Body of pancreas (tissue), 4 donors: ENCODE data around the gene CIAO1. TPM values are rescaled to one million over a fixed set of nuclear protein-coding genes. Genes with fewer than 3 reads are reported as not detected.

Source experiments
- ATAC-seq: fragments of 150-250 bp; one replicate; pipeline ENCODE4 v1.9.1; 2016
- DNase-seq, 4 donors: peaks; one replicate each; pipeline ENCODE4 v3.0.0-alpha.2; 2019
- H3K27ac ChIP-seq, 4 donors: fragments of 200-600 bp; sonication (generic); 1 replicate in 3 of 4; 2 replicates in 1 of 4; pipeline versions ENCODE4 v1.5.1 to v1.6.1; 2016 to 2019; ENCODE audit warnings: mild to moderate bottlenecking in 1 of 4, mixed read lengths in 1 of 4, moderate library complexity in 1 of 4
- H3K27me3 ChIP-seq, 2 donors: fragments of 200-600 bp; sonication (generic); one replicate each; pipeline ENCODE4 v1.6.0; 2016; ENCODE audit warnings: mild to moderate bottlenecking in 1 of 2
- H3K36me3 ChIP-seq, 2 donors: fragments of 200-600 bp; sonication (generic); replicated peaks in 1 of 2; 2 replicates each; pipeline ENCODE4 v1.5.1; 2016; ENCODE audit warnings: low read depth in 2 of 2; ENCODE audit not compliant: insufficient read depth in 1 of 2
- H3K4me1 ChIP-seq: fragments of 200-600 bp; sonication (generic); one replicate; pipeline ENCODE4 v1.6.0; 2016
- H3K4me3 ChIP-seq, 2 donors: fragments of 200-600 bp; sonication (generic); 1 replicate in 1 of 2; 2 replicates in 1 of 2; pipeline ENCODE4 v1.5.1; 2016 to 2019
- H3K9me3 ChIP-seq, 3 donors: fragments of 200-600 bp; sonication (generic); 1 replicate in 2 of 3; 2 replicates in 1 of 3; pipeline ENCODE4 v1.5.1; 2016
- POLR2A ChIP-seq, 3 donors: fragments of 450-650 bp; IDR thresholded peaks; one replicate each; pipeline ENCODE4 v1.6.1; 2016; ENCODE audit warnings: antibody characterized with exemption in 3 of 3, mild to moderate bottlenecking in 2 of 3
- WGBS, 2 donors: methylation state at CpG; one replicate each; pipeline ENCODE4 v1.1.5; 2017; 5-methylcytosine and 5-hydroxymethylcytosine counted together
- intact Hi-C: fragments of 100-400 bp; cut with DNase I; formaldehyde crosslinking; loops from one replicate; pipeline ENCODE4 v1.15.1; 2023
- total RNA-seq, 2 donors: library from RNA; depleted of rRNA; stranded (reverse); fragments of >200 nt; gene quantifications; one replicate each; pipeline ENCODE4 v1.1.0, GENCODE V29; 2016
- TF ChIP-seq, protein P1 (sequence below), 7 experiments: fragments of 450-650 bp in 4 of 7; fragments of 200-600 bp in 3 of 7; sonication (generic) in 3 of 7; IDR thresholded peaks; one replicate each; pipeline ENCODE4 v1.5.1; 2016 to 2019; ENCODE audit warnings: antibody characterized with exemption in 7 of 7

Gene CIAO1
- total RNA-seq, 2 donors from 2014 or later: 58.1 to 92.0 TPM

DNA sequence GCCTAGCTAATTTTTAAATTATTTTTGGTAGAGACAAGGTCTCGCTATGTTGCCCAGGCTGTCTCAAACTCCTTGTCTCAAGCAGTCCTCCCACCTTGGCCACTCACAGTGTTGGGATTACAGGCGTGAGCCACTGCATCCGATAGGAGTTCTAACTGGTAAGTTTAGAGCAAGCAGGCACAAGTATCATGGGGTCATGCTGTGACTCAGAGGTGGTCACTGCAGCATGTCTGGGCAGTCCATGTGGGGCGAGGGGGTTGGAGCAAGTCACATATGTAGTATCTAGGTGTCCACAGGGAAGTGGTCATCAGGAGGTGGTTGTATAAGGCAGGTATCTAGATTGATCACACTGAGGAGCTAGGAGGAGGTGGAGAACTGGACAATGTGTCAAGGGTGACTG lies 34.7 kb upstream of the CIAO1 start:
- DNase-seq (no peak), ATAC-seq (no peak)
- TF ChIP-seq, protein P1, sequence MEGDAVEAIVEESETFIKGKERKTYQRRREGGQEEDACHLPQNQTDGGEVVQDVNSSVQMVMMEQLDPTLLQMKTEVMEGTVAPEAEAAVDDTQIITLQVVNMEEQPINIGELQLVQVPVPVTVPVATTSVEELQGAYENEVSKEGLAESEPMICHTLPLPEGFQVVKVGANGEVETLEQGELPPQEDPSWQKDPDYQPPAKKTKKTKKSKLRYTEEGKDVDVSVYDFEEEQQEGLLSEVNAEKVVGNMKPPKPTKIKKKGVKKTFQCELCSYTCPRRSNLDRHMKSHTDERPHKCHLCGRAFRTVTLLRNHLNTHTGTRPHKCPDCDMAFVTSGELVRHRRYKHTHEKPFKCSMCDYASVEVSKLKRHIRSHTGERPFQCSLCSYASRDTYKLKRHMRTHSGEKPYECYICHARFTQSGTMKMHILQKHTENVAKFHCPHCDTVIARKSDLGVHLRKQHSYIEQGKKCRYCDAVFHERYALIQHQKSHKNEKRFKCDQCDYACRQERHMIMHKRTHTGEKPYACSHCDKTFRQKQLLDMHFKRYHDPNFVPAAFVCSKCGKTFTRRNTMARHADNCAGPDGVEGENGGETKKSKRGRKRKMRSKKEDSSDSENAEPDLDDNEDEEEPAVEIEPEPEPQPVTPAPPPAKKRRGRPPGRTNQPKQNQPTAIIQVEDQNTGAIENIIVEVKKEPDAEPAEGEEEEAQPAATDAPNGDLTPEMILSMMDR (IDR thresholded peaks at IDR 0.05): no peak
- TF ChIP-seq POLR2A (IDR thresholded peaks at IDR 0.05): no peak
- Histone ChIP-seq H3K4me1 (no peaks in the 10 kb centered on the region), H3K4me3 (no peak overlapping the region), H3K9me3 (no peaks in the 10 kb centered on the region), H3K36me3 (no peaks in the 10 kb centered on the region), H3K27me3 (no peaks in the 10 kb centered on the region), H3K27ac (no peak overlapping the region)
- intact Hi-C loops: no loop called here
- 85 to 94% methylated on average over 4 of the region's 4 CpGs for WGBS, 2 donors

DNA sequence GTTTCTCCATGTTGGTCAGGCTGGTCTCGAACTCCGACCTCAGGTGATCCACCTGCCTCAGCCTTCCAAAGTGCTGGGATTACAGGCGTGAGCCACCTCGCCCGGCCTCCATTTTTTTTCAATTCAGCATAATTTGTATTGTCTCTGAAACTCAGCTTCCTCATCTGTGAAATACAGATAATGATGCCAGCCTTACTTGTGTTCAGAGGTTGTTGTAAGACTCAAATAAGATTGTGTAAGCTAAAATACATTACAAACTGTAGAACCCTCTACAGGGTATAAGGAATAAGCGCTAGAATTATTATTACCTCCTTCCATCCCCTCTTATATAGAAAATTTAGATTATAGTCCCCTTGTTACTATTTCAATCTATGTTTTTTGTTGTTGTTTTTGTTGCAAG lies 32.6 kb upstream of the CIAO1 start:
- H3K4me3 ChIP-seq: no peak overlapping the region
- no peaks in the 10 kb centered on the region for H3K27me3 ChIP-seq
- intact Hi-C loops: no loop called here
- no peaks in the 10 kb centered on the region for H3K4me1 ChIP-seq
- H3K36me3 ChIP-seq: no peaks in the 10 kb centered on the region
- TF ChIP-seq POLR2A (IDR thresholded peaks at IDR 0.05): no peak
- TF ChIP-seq, protein P1 (IDR thresholded peaks at IDR 0.05): no peak
- DNase-seq (no peak), ATAC-seq (no peak)
- H3K27ac ChIP-seq: no peak overlapping the region
- WGBS, 2 donors: 87 to 90% methylated on average over 6 of the region's 6 CpGs
- H3K9me3 ChIP-seq: no peaks in the 10 kb centered on the region

- ATAC-seq (no peak), DNase-seq (no peak)
- intact Hi-C loops: no loop called here
- Histone ChIP-seq H3K9me3 (no peaks in the 10 kb centered on the region), H3K27me3 (no peaks in the 10 kb centered on the region), H3K4me3 (no peak overlapping the region), H3K36me3 (no peaks in the 10 kb centered on the region), H3K4me1 (no peaks in the 10 kb centered on the region), H3K27ac (no peak overlapping the region)
- 87 to 93% methylated on average over 4 of the region's 4 CpGs for WGBS, 2 donors
- TF ChIP-seq, protein P1 (IDR thresholded peaks at IDR 0.05): no peak
- TF ChIP-seq POLR2A (IDR thresholded peaks at IDR 0.05): no peak
Observed at GRCh38 chr2:96233880-96234316, 32.1 kb upstream of the CIAO1 start.

GRCh38 chr2:96236882-96237281 lies 29.1 kb upstream of the CIAO1 start:
- no peak for ATAC-seq
- intact Hi-C loops: no loop called here
- no peak overlapping the region for H3K4me3 ChIP-seq
- no peaks in the 10 kb centered on the region for H3K36me3 ChIP-seq
- H3K27ac ChIP-seq: no peak overlapping the region
- DNase-seq: no peak
- TF ChIP-seq, protein P1 (IDR thresholded peaks at IDR 0.05): no peak
- TF ChIP-seq POLR2A (IDR thresholded peaks at IDR 0.05): no peak
- H3K4me1 ChIP-seq: no peaks in the 10 kb centered on the region
- H3K9me3 ChIP-seq: no peaks in the 10 kb centered on the region
- 100% methylated on average over 1 of the region's 1 CpG for WGBS, 2 donors
- no peaks in the 10 kb centered on the region for H3K27me3 ChIP-seq

GRCh38 chr2:96238266-96238665 lies 27.8 kb upstream of the CIAO1 start:
- Histone ChIP-seq H3K4me1 (no peaks in the 10 kb centered on the region), H3K9me3 (no peaks in the 10 kb centered on the region), H3K27ac (no peak overlapping the region), H3K36me3 (no peaks in the 10 kb centered on the region), H3K4me3 (no peak overlapping the region), H3K27me3 (no peaks in the 10 kb centered on the region)
- intact Hi-C loops: no loop called here
- 87 to 90% methylated on average over 3 of the region's 3 CpGs for WGBS, 2 donors
- DNase-seq (no peak), ATAC-seq (no peak)
- TF ChIP-seq, protein P1 (IDR thresholded peaks at IDR 0.05): no peak
- no peak for TF ChIP-seq POLR2A (IDR thresholded peaks at IDR 0.05)
